SK-N-MC (cell line): ENCODE measurements around the gene HPDL.

Source experiments
- EZH2 ChIP-seq: fragments of 200-600 bp; sonication (generic); IDR thresholded peaks from one replicate; pipeline ENCODE4 v1.6.1; 2017; ENCODE audit warnings: antibody characterized with exemption
- POLR2AphosphoS5 ChIP-seq: IDR thresholded peaks from 2 replicates; pipeline ENCODE4 v1.6.1; 2012; ENCODE audit warnings: mild to moderate bottlenecking, low read depth, low read length, borderline replicate concordance

- no peak for TF ChIP-seq POLR2AphosphoS5
- no peak for TF ChIP-seq EZH2
Measured at GRCh38 chr1:45348020-45348419, 21.3 kb downstream of the HPDL start.
